GM23338 (cell line): ENCODE measurements around the gene WDR41. TPM values are rescaled to one million over a fixed set of nuclear protein-coding genes. Genes with fewer than 3 reads are reported as not detected.
"Not testable (repeated sequence)": the region's sequence is repeated elsewhere in the genome, so short reads cannot be mapped to it uniquely, and the experiment has no call there.

Experiments
- ATAC-seq: fragments of 200-7000 bp; cut with Tn5 transposase; 3 replicates; pipeline ENCODE4 v1.9.1; 2020
- DNase-seq: peaks from one replicate; pipeline ENCODE4 v3.0.0-alpha.2; 2015; ENCODE audit warnings: low spot score
- H2AFZ ChIP-seq: fragments of 200-600 bp; sonication (generic); 2 replicates; pipeline ENCODE4 v1.8.0; 2016; ENCODE audit warnings: antibody characterized with exemption, mild to moderate bottlenecking, moderate library complexity
- H3F3A ChIP-seq: fragments of 200-600 bp; sonication (generic); replicated peaks from 2 replicates; pipeline ENCODE4 v1.8.0; 2017; ENCODE audit warnings: antibody characterized with exemption, mixed run types, low read depth
- H3K27ac ChIP-seq: fragments of 200-600 bp; sonication (generic); 2 replicates; pipeline ENCODE4 v1.6.1; 2016; ENCODE audit warnings: low read depth
- H3K27me3 ChIP-seq: fragments of 200-600 bp; sonication (generic); 2 replicates; pipeline ENCODE4 v1.8.0; 2016; ENCODE audit warnings: mild to moderate bottlenecking, mixed run types, moderate library complexity; ENCODE audit not compliant: insufficient read depth
- H3K36me3 ChIP-seq: fragments of 200-600 bp; sonication (generic); 2 replicates; pipeline ENCODE4 v1.8.0; 2016; ENCODE audit warnings: mild to moderate bottlenecking; ENCODE audit not compliant: insufficient read depth
- H3K4me1 ChIP-seq: fragments of 200-600 bp; sonication (generic); 2 replicates; pipeline ENCODE4 v1.8.0; 2016; ENCODE audit warnings: mild to moderate bottlenecking, moderate library complexity; ENCODE audit not compliant: insufficient read depth
- H3K4me2 ChIP-seq: fragments of 200-600 bp; sonication (generic); 2 replicates; pipeline ENCODE4 v1.7.1; 2017; ENCODE audit warnings: mixed run types
- H3K4me3 ChIP-seq: fragments of 200-600 bp; sonication (generic); 2 replicates; pipeline ENCODE4 v1.6.1; 2016; ENCODE audit warnings: mixed run types
- H3K79me2 ChIP-seq: fragments of 200-600 bp; sonication (generic); replicated peaks from 2 replicates; pipeline ENCODE4 v1.8.0; 2017; ENCODE audit warnings: mild to moderate bottlenecking; ENCODE audit not compliant: insufficient read depth
- H3K9me2 ChIP-seq: fragments of 200-600 bp; sonication (generic); 2 replicates; pipeline ENCODE4 v1.8.0; 2017; ENCODE audit not compliant: insufficient read depth
- H4K20me1 ChIP-seq: fragments of 200-600 bp; sonication (generic); replicated peaks from 2 replicates; pipeline ENCODE4 v1.8.0; 2017; ENCODE audit warnings: mild to moderate bottlenecking; ENCODE audit not compliant: insufficient read depth
- H3K27ac Mint-ChIP-seq: 2 replicates; pipeline ENCODE4 v1.8.0; 2020; ENCODE audit warnings: inconsistent platforms, mild to moderate bottlenecking, moderate library complexity, mixed read lengths
- H3K27me3 Mint-ChIP-seq: 3 replicates; pipeline ENCODE4 v1.8.0; 2022; ENCODE audit warnings: low read depth, mild to moderate bottlenecking, moderate library complexity, mixed read lengths, inconsistent platforms; ENCODE audit not compliant: insufficient read depth, poor library complexity
- H3K36me3 Mint-ChIP-seq: 3 replicates; pipeline ENCODE4 v1.8.0; 2021; ENCODE audit warnings: low read depth, mild to moderate bottlenecking, inconsistent platforms, moderate library complexity, mixed read lengths
- H3K4me1 Mint-ChIP-seq: 3 replicates; pipeline ENCODE4 v1.8.0; 2020; ENCODE audit warnings: mild to moderate bottlenecking, inconsistent platforms, mixed read lengths
- H3K4me3 Mint-ChIP-seq: 3 replicates; pipeline ENCODE4 v1.8.0; 2021; ENCODE audit warnings: moderate library complexity, mild to moderate bottlenecking, inconsistent platforms, mixed read lengths
- H3K9me3 Mint-ChIP-seq: 3 replicates; pipeline ENCODE4 v1.8.0; 2020; ENCODE audit warnings: moderate library complexity, mild to moderate bottlenecking, inconsistent platforms, mixed read lengths
- EZH2 ChIP-seq: fragments of 200-600 bp; sonication (generic); IDR thresholded peaks from one replicate; pipeline ENCODE4 v1.8.0; 2017; ENCODE audit warnings: antibody characterized with exemption, mild to moderate bottlenecking, low read depth; ENCODE audit not compliant: unreplicated experiment
- NANOG ChIP-seq: IDR thresholded peaks from 2 replicates; pipeline ENCODE4 v1.6.1; 2016; ENCODE audit warnings: antibody characterized with exemption, borderline replicate concordance
- POLR2AphosphoS5 ChIP-seq: IDR thresholded peaks from 2 replicates; pipeline ENCODE4 v1.6.1; 2016; ENCODE audit warnings: antibody characterized with exemption, low read depth
- STAT1 ChIP-seq: IDR thresholded peaks from one replicate; pipeline ENCODE4 v1.6.1; 2016; ENCODE audit warnings: antibody characterized with exemption; ENCODE audit not compliant: unreplicated experiment
- polyA plus RNA-seq: library from polyadenylated mRNA; unstranded; fragments of >200 nt; fragmentation: Nextera tagmentation; extraction: Ambion mirVana; gene quantifications from 2 replicates; pipeline ENCODE4 v1.2.1, GENCODE V29; 2016
- total RNA-seq: library from RNA; depleted of rRNA; stranded (reverse); fragments of >200 nt; shearing (Covaris generic); gene quantifications from 2 replicates; pipeline ENCODE4 v1.2.3, GENCODE V29; 2014
- TF ChIP-seq, protein P1 (sequence below): IDR thresholded peaks from one replicate; pipeline ENCODE4 v1.6.1; 2018; ENCODE audit warnings: antibody characterized with exemption; ENCODE audit not compliant: unreplicated experiment
- TF ChIP-seq, protein P2 (sequence below), 2 experiments: fragments of 200-600 bp in 1 of 2; sonication (generic) in 1 of 2; conservative IDR thresholded peaks; 2 replicates each; pipeline versions ENCODE4 v1.5.1 to v1.6.1; 2016 to 2017; ENCODE audit warnings: antibody characterized with exemption in 2 of 2, low read depth in 2 of 2, mild to moderate bottlenecking in 2 of 2, moderate library complexity in 1 of 2
- TF ChIP-seq, protein P3 (sequence below): IDR thresholded peaks from 2 replicates; pipeline ENCODE4 v1.6.1; 2016; ENCODE audit warnings: antibody characterized with exemption
- TF ChIP-seq, protein P4 (sequence below): fragments of 250-450 bp; sonication (Bioruptor Pico); IDR thresholded peaks from 2 replicates; pipeline ENCODE4 v1.5.0; 2020; ENCODE audit warnings: mild to moderate bottlenecking, moderate library complexity

The WDR41 gene
- total and polyA plus RNA-seq, 2 experiments from 2014 or later, result 19.1 to 40.4 TPM

DNA sequence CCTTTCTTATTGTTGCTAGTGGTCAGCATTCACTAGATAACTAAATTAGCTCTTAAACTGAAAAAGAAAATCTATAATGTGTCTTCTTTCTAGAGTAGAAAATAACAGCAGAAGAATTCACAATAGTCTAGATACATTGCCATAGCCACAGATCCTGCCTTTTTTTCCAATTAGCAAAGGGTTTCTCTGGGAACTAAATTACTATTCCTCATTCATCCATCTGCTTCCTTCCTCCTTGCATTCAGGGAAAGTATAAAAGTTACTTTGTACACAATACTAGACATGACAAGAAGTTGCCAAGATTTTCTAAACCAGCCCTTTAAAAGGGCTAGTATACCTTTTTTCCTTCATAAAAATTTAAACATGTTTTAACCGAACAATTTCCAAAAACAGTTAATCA lies 21.2 kb upstream of the WDR41 start (continued):
- TF ChIP-seq, protein P1, sequence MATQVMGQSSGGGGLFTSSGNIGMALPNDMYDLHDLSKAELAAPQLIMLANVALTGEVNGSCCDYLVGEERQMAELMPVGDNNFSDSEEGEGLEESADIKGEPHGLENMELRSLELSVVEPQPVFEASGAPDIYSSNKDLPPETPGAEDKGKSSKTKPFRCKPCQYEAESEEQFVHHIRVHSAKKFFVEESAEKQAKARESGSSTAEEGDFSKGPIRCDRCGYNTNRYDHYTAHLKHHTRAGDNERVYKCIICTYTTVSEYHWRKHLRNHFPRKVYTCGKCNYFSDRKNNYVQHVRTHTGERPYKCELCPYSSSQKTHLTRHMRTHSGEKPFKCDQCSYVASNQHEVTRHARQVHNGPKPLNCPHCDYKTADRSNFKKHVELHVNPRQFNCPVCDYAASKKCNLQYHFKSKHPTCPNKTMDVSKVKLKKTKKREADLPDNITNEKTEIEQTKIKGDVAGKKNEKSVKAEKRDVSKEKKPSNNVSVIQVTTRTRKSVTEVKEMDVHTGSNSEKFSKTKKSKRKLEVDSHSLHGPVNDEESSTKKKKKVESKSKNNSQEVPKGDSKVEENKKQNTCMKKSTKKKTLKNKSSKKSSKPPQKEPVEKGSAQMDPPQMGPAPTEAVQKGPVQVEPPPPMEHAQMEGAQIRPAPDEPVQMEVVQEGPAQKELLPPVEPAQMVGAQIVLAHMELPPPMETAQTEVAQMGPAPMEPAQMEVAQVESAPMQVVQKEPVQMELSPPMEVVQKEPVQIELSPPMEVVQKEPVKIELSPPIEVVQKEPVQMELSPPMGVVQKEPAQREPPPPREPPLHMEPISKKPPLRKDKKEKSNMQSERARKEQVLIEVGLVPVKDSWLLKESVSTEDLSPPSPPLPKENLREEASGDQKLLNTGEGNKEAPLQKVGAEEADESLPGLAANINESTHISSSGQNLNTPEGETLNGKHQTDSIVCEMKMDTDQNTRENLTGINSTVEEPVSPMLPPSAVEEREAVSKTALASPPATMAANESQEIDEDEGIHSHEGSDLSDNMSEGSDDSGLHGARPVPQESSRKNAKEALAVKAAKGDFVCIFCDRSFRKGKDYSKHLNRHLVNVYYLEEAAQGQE, result no peak
- no peak for TF ChIP-seq NANOG
- TF ChIP-seq STAT1, result no peak
- TF ChIP-seq POLR2AphosphoS5, result no peak
- no peak for TF ChIP-seq EZH2
- TF ChIP-seq, protein P2, sequence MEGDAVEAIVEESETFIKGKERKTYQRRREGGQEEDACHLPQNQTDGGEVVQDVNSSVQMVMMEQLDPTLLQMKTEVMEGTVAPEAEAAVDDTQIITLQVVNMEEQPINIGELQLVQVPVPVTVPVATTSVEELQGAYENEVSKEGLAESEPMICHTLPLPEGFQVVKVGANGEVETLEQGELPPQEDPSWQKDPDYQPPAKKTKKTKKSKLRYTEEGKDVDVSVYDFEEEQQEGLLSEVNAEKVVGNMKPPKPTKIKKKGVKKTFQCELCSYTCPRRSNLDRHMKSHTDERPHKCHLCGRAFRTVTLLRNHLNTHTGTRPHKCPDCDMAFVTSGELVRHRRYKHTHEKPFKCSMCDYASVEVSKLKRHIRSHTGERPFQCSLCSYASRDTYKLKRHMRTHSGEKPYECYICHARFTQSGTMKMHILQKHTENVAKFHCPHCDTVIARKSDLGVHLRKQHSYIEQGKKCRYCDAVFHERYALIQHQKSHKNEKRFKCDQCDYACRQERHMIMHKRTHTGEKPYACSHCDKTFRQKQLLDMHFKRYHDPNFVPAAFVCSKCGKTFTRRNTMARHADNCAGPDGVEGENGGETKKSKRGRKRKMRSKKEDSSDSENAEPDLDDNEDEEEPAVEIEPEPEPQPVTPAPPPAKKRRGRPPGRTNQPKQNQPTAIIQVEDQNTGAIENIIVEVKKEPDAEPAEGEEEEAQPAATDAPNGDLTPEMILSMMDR (conservative IDR thresholded peaks at IDR 0.05; ENCODE audit: low read depth in 2 of 2), result no peak

DNA sequence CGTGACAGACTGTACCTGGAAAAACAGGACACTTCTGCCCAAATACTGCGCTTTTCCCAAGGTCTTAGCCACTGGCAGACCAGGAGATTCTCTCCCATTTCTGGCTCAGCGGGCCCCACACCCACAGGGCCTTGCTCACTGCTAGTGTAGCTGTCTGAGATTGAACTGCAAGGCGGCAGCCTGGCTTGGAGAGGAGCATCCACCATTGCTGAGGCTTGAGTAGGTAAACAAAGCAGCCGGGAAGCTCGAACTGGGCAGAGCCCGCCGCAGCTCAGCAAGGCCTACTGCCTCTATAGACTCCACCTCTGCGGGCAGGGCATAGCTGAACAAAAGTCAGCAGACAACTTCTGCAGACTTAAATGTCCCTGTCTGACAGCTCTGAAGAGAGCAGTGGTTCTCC lies 9.0 kb upstream of the WDR41 start:
- not testable (repeated sequence) for DNase-seq, H3K27ac Mint-ChIP-seq, H3F3A ChIP-seq, H3K27ac ChIP-seq, H3K9me3 Mint-ChIP-seq, H3K79me2 ChIP-seq, H3K4me1 Mint-ChIP-seq, H4K20me1 ChIP-seq, H3K36me3 Mint-ChIP-seq, H3K9me2 ChIP-seq, ATAC-seq, H3K36me3 ChIP-seq, H3K4me3 ChIP-seq, H3K4me3 Mint-ChIP-seq, H3K4me2 ChIP-seq, H3K4me1 ChIP-seq, H3K27me3 ChIP-seq, H3K27me3 Mint-ChIP-seq
- H2AFZ ChIP-seq, result 0 out of 2 replicates have a peak overlapping the region, but pooled peaks have one; percentile 28

DNA sequence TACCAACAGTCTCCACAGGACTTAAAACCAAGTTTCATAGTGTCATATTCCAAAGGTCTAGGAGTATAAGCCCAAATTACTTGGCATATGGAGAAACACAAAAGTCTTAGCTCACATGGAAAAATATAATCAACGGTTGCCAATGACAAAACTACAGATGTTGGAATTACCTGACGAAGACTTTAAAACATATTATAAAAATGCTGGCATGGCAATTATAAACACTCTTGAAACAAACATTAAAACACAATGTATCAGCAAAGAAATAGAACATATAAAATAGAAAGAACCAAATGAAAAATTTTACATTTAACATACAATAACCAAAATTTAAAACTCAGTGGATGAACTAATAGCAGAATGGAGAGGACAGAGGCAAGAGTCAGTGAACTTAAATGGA lies 7.9 kb upstream of the WDR41 start:
- Histone ChIP-seq H3K79me2 (no peaks in the 10 kb centered on the region), H4K20me1 (no peaks in the 10 kb centered on the region), H3K4me3 (no peak overlapping the region), H3K27me3 (0 out of 2 replicates have a peak, but pooled peaks cover 2% of the 10 kb centered on the region), H3K4me1 (no peaks in the 10 kb centered on the region), H3K9me2 (no peaks in the 10 kb centered on the region), H3K36me3 (no peaks in the 10 kb centered on the region), H3K4me2 (no peak overlapping the region), H3F3A (no peaks in the 10 kb centered on the region), H3K27ac (no peak overlapping the region), H2AFZ (no peak overlapping the region)
- no peak for TF ChIP-seq STAT1
- TF ChIP-seq, protein P3, sequence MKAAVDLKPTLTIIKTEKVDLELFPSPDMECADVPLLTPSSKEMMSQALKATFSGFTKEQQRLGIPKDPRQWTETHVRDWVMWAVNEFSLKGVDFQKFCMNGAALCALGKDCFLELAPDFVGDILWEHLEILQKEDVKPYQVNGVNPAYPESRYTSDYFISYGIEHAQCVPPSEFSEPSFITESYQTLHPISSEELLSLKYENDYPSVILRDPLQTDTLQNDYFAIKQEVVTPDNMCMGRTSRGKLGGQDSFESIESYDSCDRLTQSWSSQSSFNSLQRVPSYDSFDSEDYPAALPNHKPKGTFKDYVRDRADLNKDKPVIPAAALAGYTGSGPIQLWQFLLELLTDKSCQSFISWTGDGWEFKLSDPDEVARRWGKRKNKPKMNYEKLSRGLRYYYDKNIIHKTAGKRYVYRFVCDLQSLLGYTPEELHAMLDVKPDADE, result no peak
- TF ChIP-seq, protein P4, sequence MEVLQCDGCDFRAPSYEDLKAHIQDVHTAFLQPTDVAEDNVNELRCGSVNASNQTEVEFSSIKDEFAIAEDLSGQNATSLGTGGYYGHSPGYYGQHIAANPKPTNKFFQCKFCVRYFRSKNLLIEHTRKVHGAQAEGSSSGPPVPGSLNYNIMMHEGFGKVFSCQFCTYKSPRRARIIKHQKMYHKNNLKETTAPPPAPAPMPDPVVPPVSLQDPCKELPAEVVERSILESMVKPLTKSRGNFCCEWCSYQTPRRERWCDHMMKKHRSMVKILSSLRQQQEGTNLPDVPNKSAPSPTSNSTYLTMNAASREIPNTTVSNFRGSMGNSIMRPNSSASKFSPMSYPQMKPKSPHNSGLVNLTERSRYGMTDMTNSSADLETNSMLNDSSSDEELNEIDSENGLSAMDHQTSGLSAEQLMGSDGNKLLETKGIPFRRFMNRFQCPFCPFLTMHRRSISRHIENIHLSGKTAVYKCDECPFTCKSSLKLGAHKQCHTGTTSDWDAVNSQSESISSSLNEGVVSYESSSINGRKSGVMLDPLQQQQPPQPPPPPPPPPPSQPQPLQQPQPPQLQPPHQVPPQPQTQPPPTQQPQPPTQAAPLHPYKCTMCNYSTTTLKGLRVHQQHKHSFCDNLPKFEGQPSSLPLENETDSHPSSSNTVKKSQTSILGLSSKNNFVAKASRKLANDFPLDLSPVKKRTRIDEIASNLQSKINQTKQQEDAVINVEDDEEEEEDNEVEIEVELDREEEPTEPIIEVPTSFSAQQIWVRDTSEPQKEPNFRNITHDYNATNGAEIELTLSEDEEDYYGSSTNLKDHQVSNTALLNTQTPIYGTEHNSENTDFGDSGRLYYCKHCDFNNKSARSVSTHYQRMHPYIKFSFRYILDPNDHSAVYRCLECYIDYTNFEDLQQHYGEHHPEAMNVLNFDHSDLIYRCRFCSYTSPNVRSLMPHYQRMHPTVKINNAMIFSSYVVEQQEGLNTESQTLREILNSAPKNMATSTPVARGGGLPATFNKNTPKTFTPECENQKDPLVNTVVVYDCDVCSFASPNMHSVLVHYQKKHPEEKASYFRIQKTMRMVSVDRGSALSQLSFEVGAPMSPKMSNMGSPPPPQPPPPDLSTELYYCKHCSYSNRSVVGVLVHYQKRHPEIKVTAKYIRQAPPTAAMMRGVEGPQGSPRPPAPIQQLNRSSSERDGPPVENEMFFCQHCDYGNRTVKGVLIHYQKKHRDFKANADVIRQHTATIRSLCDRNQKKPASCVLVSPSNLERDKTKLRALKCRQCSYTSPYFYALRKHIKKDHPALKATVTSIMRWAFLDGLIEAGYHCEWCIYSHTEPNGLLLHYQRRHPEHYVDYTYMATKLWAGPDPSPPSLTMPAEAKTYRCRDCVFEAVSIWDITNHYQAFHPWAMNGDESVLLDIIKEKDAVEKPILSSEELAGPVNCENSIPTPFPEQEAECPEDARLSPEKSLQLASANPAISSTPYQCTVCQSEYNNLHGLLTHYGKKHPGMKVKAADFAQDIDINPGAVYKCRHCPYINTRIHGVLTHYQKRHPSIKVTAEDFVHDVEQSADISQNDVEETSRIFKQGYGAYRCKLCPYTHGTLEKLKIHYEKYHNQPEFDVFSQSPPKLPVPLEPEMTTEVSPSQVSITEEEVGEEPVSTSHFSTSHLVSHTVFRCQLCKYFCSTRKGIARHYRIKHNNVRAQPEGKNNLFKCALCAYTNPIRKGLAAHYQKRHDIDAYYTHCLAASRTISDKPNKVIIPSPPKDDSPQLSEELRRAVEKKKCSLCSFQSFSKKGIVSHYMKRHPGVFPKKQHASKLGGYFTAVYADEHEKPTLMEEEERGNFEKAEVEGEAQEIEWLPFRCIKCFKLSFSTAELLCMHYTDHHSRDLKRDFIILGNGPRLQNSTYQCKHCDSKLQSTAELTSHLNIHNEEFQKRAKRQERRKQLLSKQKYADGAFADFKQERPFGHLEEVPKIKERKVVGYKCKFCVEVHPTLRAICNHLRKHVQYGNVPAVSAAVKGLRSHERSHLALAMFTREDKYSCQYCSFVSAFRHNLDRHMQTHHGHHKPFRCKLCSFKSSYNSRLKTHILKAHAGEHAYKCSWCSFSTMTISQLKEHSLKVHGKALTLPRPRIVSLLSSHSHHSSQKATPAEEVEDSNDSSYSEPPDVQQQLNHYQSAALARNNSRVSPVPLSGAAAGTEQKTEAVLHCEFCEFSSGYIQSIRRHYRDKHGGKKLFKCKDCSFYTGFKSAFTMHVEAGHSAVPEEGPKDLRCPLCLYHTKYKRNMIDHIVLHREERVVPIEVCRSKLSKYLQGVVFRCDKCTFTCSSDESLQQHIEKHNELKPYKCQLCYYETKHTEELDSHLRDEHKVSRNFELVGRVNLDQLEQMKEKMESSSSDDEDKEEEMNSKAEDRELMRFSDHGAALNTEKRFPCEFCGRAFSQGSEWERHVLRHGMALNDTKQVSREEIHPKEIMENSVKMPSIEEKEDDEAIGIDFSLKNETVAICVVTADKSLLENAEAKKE, result no peak
- Mint-ChIP-seq H3K4me3 (no peak overlapping the region; the same call in 2 of the 3 replicates), H3K36me3 (no peaks in the 10 kb centered on the region), H3K27ac (no peak overlapping the region), H3K9me3 (peaks cover 3% of the 10 kb centered on the region; the same call in 2 of the 3 replicates), H3K27me3 (peaks cover 3% of the 10 kb centered on the region), H3K4me1 (no peaks in the 10 kb centered on the region)
- DNase-seq (no peak), ATAC-seq (no peak)
